HepG2 (cell line): ENCODE results near the gene ASB16. TPM values are rescaled to one million over a fixed set of nuclear protein-coding genes. Genes with fewer than 3 reads are reported as not detected.

ENCODE experiments used
- CBX1 ChIP-seq: IDR thresholded peaks from one replicate; pipeline ENCODE4 v1.6.1; 2016; ENCODE audit warnings: antibody characterized with exemption, low read depth
- CREB1 ChIP-seq, 2 experiments: fragments of 450-650 bp in 1 of 2; IDR thresholded peaks; 2 replicates each; pipeline ENCODE4 v1.6.1; 2016 to 2017; ENCODE audit warnings: control low read depth in 1 of 2, mild to moderate bottlenecking in 1 of 2, missing compliant biosample characterization in 1 of 2, missing genetic modification characterization in 1 of 2
- MTF2 ChIP-seq: sonication (generic); formaldehyde crosslinking; IDR thresholded peaks from 2 replicates; pipeline ENCODE4 v1.5.0; 2020; ENCODE audit warnings: missing genetic modification reagents, borderline replicate concordance
- RARA ChIP-seq: IDR thresholded peaks from 2 replicates; pipeline ENCODE4 v1.6.1; 2016; ENCODE audit warnings: missing genetic modification reagents, missing compliant biosample characterization
- RELA ChIP-seq: sonication (generic); formaldehyde crosslinking; IDR thresholded peaks from 2 replicates; pipeline ENCODE4 v1.4.0; 2020; ENCODE audit warnings: missing genetic modification reagents
- RFX5 ChIP-seq: IDR thresholded peaks from 2 replicates; pipeline ENCODE4 v1.6.1; 2011; ENCODE audit warnings: low read depth, low read length, improper control_type of control experiment
- SALL1 ChIP-seq: sonication (generic); formaldehyde crosslinking; IDR thresholded peaks from 2 replicates; pipeline ENCODE4 v1.8.0; 2022; ENCODE audit warnings: mild to moderate bottlenecking, missing genetic modification reagents
- SAP130 ChIP-seq: IDR thresholded peaks from 2 replicates; pipeline ENCODE4 v1.6.1; 2016; ENCODE audit warnings: low read depth
- SOX13 ChIP-seq, 3 experiments: fragments of 450-650 bp in 1 of 3; sonication (generic) in 1 of 3; formaldehyde crosslinking in 1 of 3; IDR thresholded peaks in 2 of 3; conservative IDR thresholded peaks in 1 of 3; 2 replicates each; pipeline versions ENCODE4 v1.5.0 to v1.6.1; 2016 to 2020; ENCODE audit warnings: antibody characterized with exemption in 1 of 3, mild to moderate bottlenecking in 1 of 3, missing compliant biosample characterization in 1 of 3, missing genetic modification reagents in 1 of 3, moderate library complexity in 1 of 3
- ZBTB4 ChIP-seq: sonication (generic); formaldehyde crosslinking; IDR thresholded peaks from 2 replicates; pipeline ENCODE4 v1.4.0; 2020; ENCODE audit warnings: missing genetic modification reagents, mild to moderate bottlenecking, borderline replicate concordance
- ZNF138 ChIP-seq: sonication (generic); formaldehyde crosslinking; IDR thresholded peaks from 2 replicates; pipeline ENCODE4 v1.5.0; 2020; ENCODE audit warnings: mild to moderate bottlenecking, low read depth, missing genetic modification reagents
- ZNF33A ChIP-seq: sonication (generic); formaldehyde crosslinking; IDR thresholded peaks from 2 replicates; pipeline ENCODE4 v1.5.1; 2020; ENCODE audit warnings: missing genetic modification reagents, mild to moderate bottlenecking, moderate library complexity, borderline replicate concordance
- ZNF740 ChIP-seq: sonication (generic); formaldehyde crosslinking; IDR thresholded peaks from 2 replicates; pipeline ENCODE4 v1.4.0; 2020; ENCODE audit warnings: missing genetic modification reagents
- ZNF773 ChIP-seq: sonication (generic); formaldehyde crosslinking; IDR thresholded peaks from 2 replicates; pipeline ENCODE4 v1.4.0; 2020; ENCODE audit warnings: missing genetic modification reagents, borderline replicate concordance
- polyA plus RNA-seq, 8 experiments: library from polyadenylated mRNA; depleted of rRNA in 3 of 8; stranded (reverse) in 7 of 8; unstranded in 1 of 8; fragments of >200 nt; fragmentation: Illumina TruSeq in 4 of 8; extraction: Trizol in 4 of 8; gene quantifications; 2 replicates each; pipeline versions ENCODE4 v1.2.1 to v1.2.3, GENCODE V29; 2011 to 2016; ENCODE audit warnings: low read depth in 4 of 8, missing spikeins in 1 of 8, mixed read lengths in 1 of 8; ENCODE audit not compliant: insufficient read depth in 1 of 8
- total RNA-seq, 5 experiments: library from RNA; depleted of rRNA; stranded (reverse); fragments of >200 nt; fragmentation: Illumina TruSeq; extraction: Trizol; gene quantifications; 2 replicates each; pipeline ENCODE4 v1.2.3, GENCODE V29; 2016; ENCODE audit warnings: low read depth in 1 of 5
- TF ChIP-seq, protein P1 (sequence below): IDR thresholded peaks from 2 replicates; pipeline ENCODE4 v1.6.1; 2012; ENCODE audit warnings: low read depth, low read length, improper control_type of control experiment
- TF ChIP-seq, protein P2 (sequence below), 2 experiments: sonication (generic) in 1 of 2; formaldehyde crosslinking in 1 of 2; IDR thresholded peaks; 2 replicates each; pipeline versions ENCODE4 v1.6.1 to v1.9.0; 2014 to 2022; ENCODE audit warnings: antibody characterized with exemption in 1 of 2, borderline replicate concordance in 1 of 2, inconsistent platforms in 1 of 2, low read depth in 1 of 2, missing genetic modification reagents in 1 of 2

Gene ASB16
- total and polyA plus RNA-seq, 2 of the 13 experiments (the other 11 are each of a cell fraction or from before 2014, with no cell fraction given): 0.07 TPM; not detected in 1

DNA sequence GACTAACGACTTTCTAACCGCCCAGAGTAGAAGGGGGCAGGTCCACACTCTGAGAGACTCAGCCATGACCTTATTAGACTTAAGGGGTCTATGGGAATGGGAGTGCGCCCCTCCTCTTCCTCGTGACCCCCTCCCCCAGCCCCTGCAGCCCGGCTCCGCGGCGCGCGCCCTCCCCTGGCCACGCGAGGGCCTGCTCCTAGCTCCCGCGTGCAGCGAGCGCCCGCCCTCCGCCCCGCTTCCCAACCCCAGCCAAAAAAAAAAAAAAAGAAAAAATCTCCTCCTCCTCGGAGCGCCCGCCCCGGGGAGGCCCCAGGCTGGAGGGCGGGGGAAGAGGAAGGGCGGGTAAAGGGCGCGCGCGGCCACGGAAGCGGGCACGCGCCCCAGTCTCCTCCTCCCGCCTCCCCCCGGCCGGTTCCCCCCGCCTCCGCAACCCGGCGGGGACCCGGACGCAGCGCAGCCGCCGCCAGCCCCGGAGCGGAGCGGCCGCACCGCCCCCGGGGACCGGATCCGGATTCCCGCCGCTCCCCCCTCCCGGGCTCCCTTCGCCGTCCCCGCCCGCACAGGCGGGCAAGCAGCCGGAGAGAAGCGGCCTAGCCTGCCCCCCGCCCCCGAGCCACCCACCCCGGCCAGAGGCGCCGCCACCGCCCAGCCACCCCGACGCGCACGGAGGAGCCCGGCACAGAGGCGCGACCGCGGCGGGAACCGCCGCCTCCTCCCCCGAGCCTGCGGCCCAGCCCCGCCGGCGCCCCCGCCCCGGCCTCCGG is 48.0 kb downstream of the ASB16 start (continued):
- TF ChIP-seq ZBTB4 (CRISPR knock-in tag) (no peak), MTF2 (CRISPR knock-in tag) (no peak), SALL1 (peak; percentile 45; the same call in 1 of the 2 replicates), CBX1 (no peak), RELA (CRISPR knock-in tag) (no peak), SOX13 (IDR thresholded peaks at IDR 0.05) (0 out of 2 replicates have a peak, but pooled peaks have one; percentile 17), SOX13 (CRISPR knock-in tag; conservative IDR thresholded peaks at IDR 0.05 in 1 of 2, IDR thresholded peaks at IDR 0.05 in 1 of 2) (no peak), RARA (CRISPR knock-in tag) (no peak; the same call in 1 of the 2 replicates), CREB1 (IDR thresholded peaks at IDR 0.05) (no peak), CREB1 (CRISPR knock-in tag; IDR thresholded peaks at IDR 0.05) (no peak), ZNF138 (CRISPR knock-in tag) (no peak), ZNF740 (CRISPR knock-in tag) (peak; percentile 25; the same call in 1 of the 2 replicates), SAP130 (CRISPR knock-in tag) (peak; percentile 77), RFX5 (no peak), ZNF773 (CRISPR knock-in tag) (no peak), ZNF33A (CRISPR knock-in tag) (no peak)
- TF ChIP-seq, protein P1, sequence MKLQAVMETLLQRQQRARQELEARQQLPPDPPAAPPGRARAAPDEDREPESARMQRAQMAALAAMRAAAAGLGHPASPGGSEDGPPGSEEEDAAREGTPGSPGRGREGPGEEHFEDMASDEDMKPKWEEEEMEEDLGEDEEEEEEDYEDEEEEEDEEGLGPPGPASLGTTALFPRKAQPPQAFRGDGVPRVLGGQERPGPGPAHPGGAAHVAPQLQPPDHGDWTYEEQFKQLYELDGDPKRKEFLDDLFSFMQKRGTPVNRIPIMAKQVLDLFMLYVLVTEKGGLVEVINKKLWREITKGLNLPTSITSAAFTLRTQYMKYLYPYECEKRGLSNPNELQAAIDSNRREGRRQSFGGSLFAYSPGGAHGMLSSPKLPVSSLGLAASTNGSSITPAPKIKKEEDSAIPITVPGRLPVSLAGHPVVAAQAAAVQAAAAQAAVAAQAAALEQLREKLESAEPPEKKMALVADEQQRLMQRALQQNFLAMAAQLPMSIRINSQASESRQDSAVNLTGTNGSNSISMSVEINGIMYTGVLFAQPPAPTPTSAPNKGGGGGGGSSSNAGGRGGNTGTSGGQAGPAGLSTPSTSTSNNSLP: no peak
- TF ChIP-seq, protein P2, sequence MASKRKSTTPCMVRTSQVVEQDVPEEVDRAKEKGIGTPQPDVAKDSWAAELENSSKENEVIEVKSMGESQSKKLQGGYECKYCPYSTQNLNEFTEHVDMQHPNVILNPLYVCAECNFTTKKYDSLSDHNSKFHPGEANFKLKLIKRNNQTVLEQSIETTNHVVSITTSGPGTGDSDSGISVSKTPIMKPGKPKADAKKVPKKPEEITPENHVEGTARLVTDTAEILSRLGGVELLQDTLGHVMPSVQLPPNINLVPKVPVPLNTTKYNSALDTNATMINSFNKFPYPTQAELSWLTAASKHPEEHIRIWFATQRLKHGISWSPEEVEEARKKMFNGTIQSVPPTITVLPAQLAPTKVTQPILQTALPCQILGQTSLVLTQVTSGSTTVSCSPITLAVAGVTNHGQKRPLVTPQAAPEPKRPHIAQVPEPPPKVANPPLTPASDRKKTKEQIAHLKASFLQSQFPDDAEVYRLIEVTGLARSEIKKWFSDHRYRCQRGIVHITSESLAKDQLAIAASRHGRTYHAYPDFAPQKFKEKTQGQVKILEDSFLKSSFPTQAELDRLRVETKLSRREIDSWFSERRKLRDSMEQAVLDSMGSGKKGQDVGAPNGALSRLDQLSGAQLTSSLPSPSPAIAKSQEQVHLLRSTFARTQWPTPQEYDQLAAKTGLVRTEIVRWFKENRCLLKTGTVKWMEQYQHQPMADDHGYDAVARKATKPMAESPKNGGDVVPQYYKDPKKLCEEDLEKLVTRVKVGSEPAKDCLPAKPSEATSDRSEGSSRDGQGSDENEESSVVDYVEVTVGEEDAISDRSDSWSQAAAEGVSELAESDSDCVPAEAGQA (IDR thresholded peaks at IDR 0.05; ENCODE audit: low read depth): no peak
- TF ChIP-seq, protein P2 (CRISPR knock-in tag; IDR thresholded peaks at IDR 0.05; ENCODE audit: borderline replicate concordance): no peak
